SK-N-SH treated with all-trans-retinoic acid at 6 μM for 48 hours (cell line): ENCODE measurements around the gene ARRB1.

ENCODE experiments used
- ATAC-seq: fragments of 200-7000 bp; cut with Tn5 transposase; 3 replicates; pipeline ENCODE4 v1.9.1; 2020; ENCODE audit warnings: mild to moderate bottlenecking, moderate library complexity
- ARNTL ChIP-seq: fragments of 450-650 bp; formaldehyde crosslinking; IDR thresholded peaks from 2 replicates; pipeline ENCODE4 v1.5.0; 2020; ENCODE audit warnings: low read depth, mild to moderate bottlenecking, moderate library complexity, borderline replicate concordance
- BACH2 ChIP-seq: fragments of 250-450 bp; sonication (Bioruptor Pico); IDR thresholded peaks from 2 replicates; pipeline ENCODE4 v1.9.0; 2021; ENCODE audit warnings: mild to moderate bottlenecking, borderline replicate concordance
- CSDC2 ChIP-seq: fragments of 250-450 bp; sonication (Bioruptor Pico); IDR thresholded peaks from 2 replicates; pipeline ENCODE4 v1.5.0; 2020; ENCODE audit warnings: mild to moderate bottlenecking, moderate library complexity
- ESRRG ChIP-seq: fragments of 250-450 bp; sonication (Bioruptor Pico); IDR thresholded peaks from 2 replicates; pipeline ENCODE4 v1.6.1; 2021; ENCODE audit warnings: mild to moderate bottlenecking
- GLIS3 ChIP-seq: fragments of 250-450 bp; sonication (Bioruptor Pico); IDR thresholded peaks from 2 replicates; pipeline ENCODE4 v1.5.0; 2020; ENCODE audit warnings: mild to moderate bottlenecking, moderate library complexity
- ISL1 ChIP-seq: fragments of 250-450 bp; sonication (Bioruptor Pico); IDR thresholded peaks from 2 replicates; pipeline ENCODE4 v2.1.2; 2022; ENCODE audit warnings: mild to moderate bottlenecking, moderate library complexity
- OSR1 ChIP-seq: fragments of 250-450 bp; sonication (Bioruptor Pico); IDR thresholded peaks from 2 replicates; pipeline ENCODE4 v1.8.0; 2022; ENCODE audit warnings: moderate library complexity, mild to moderate bottlenecking, inconsistent platforms
- PPARA ChIP-seq: fragments of 250-450 bp; sonication (Bioruptor Pico); IDR thresholded peaks from 2 replicates; pipeline ENCODE4 v1.5.0; 2020; ENCODE audit warnings: mild to moderate bottlenecking, borderline replicate concordance
- RARB ChIP-seq: fragments of 250-450 bp; sonication (Bioruptor Pico); IDR thresholded peaks from 2 replicates; pipeline ENCODE4 v1.8.0; 2021; ENCODE audit warnings: mild to moderate bottlenecking, moderate library complexity
- SNAI2 ChIP-seq: fragments of 250-450 bp; sonication (Bioruptor Pico); IDR thresholded peaks from 2 replicates; pipeline ENCODE4 v1.5.0; 2020; ENCODE audit warnings: mild to moderate bottlenecking, moderate library complexity
- TOX ChIP-seq: fragments of 250-450 bp; sonication (Bioruptor Pico); IDR thresholded peaks from 2 replicates; pipeline ENCODE4 v1.8.0; 2021; ENCODE audit warnings: mild to moderate bottlenecking, moderate library complexity, borderline replicate concordance
- ZC3H10 ChIP-seq: fragments of 250-450 bp; sonication (Bioruptor Pico); IDR thresholded peaks from 2 replicates; pipeline ENCODE4 v1.5.1; 2021; ENCODE audit warnings: mild to moderate bottlenecking, moderate library complexity
- ZFP3 ChIP-seq: fragments of 250-450 bp; sonication (Bioruptor Pico); IDR thresholded peaks from 2 replicates; pipeline ENCODE4 v1.5.0; 2020; ENCODE audit warnings: mild to moderate bottlenecking, moderate library complexity
- ZFP30 ChIP-seq: fragments of 450-650 bp; formaldehyde crosslinking; IDR thresholded peaks from 2 replicates; pipeline ENCODE4 v1.5.0; 2022; ENCODE audit warnings: mild to moderate bottlenecking, moderate library complexity
- ZNF565 ChIP-seq: fragments of 450-650 bp; formaldehyde crosslinking; conservative IDR thresholded peaks from 2 replicates; pipeline ENCODE4 v1.5.0; 2020; ENCODE audit warnings: low read depth, mild to moderate bottlenecking, moderate library complexity
- ZNF70 ChIP-seq: fragments of 450-650 bp; formaldehyde crosslinking; IDR thresholded peaks from 2 replicates; pipeline ENCODE4 v1.5.0; 2020; ENCODE audit warnings: mild to moderate bottlenecking, moderate library complexity
- ZNF8 ChIP-seq: fragments of 450-650 bp; formaldehyde crosslinking; IDR thresholded peaks from 2 replicates; pipeline ENCODE4 v1.5.0; 2020; ENCODE audit warnings: mild to moderate bottlenecking, moderate library complexity
- TF ChIP-seq, protein P1 (sequence below): fragments of 250-450 bp; sonication (Bioruptor Pico); IDR thresholded peaks from 2 replicates; pipeline ENCODE4 v1.8.0; 2021; ENCODE audit warnings: low read depth, mild to moderate bottlenecking, moderate library complexity, borderline replicate concordance
- TF ChIP-seq, protein P2 (sequence below): fragments of 250-450 bp; sonication (Bioruptor Pico); IDR thresholded peaks from 2 replicates; pipeline ENCODE4 v1.5.1; 2021; ENCODE audit warnings: mild to moderate bottlenecking, moderate library complexity
- TF ChIP-seq, protein P3 (sequence below): fragments of 250-450 bp; sonication (Bioruptor Pico); IDR thresholded peaks from 2 replicates; pipeline ENCODE4 v1.8.0; 2020; ENCODE audit warnings: mild to moderate bottlenecking, moderate library complexity, borderline replicate concordance
- TF ChIP-seq, protein P4 (sequence below): fragments of 250-450 bp; sonication (Bioruptor Pico); IDR thresholded peaks from 2 replicates; pipeline ENCODE4 v1.5.1; 2020; ENCODE audit warnings: low read depth, mild to moderate bottlenecking, moderate library complexity

Gene ARRB1

DNA sequence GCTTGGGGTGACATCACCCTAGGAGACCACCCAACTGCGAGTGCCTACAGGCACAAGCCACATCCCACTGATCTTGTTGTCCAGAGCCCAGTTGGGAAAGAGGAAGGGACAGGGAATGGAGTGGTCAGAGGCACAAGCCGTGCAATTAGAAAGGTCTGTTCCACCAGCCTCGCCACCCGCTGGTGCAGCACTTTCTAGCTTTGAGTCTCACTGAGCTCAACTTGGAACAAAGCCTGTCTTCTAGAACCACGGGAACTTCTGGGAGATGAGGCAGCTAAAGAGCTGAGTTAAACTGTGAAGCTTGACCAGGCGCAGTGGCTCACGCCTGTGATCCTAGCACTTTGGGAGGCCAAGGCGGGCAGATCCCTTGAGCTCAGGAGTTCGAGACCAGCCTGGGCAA, 81.6 kb downstream of the ARRB1 start (continued):
- TF ChIP-seq, protein P1, sequence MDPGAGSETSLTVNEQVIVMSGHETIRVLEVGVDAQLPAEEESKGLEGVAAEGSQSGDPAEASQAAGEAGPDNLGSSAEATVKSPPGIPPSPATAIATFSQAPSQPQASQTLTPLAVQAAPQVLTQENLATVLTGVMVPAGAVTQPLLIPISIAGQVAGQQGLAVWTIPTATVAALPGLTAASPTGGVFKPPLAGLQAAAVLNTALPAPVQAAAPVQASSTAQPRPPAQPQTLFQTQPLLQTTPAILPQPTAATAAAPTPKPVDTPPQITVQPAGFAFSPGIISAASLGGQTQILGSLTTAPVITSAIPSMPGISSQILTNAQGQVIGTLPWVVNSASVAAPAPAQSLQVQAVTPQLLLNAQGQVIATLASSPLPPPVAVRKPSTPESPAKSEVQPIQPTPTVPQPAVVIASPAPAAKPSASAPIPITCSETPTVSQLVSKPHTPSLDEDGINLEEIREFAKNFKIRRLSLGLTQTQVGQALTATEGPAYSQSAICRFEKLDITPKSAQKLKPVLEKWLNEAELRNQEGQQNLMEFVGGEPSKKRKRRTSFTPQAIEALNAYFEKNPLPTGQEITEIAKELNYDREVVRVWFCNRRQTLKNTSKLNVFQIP (CRISPR knock-in tag), result no peak
- no peak for TF ChIP-seq GLIS3

DNA sequence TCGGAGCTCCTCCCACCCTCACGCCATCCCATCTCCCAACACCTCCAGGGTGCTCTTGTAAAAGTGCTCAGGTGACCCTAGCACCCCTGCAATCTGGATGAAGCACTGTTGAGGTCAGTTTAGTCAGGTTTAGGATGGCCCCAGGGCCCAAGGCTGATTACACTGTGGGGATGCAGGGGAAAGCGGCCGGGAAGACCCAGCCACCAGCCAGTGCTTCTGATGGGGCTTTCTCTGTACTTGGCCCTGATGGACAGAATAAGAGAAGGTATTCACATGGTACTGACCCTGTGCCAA, 82.1 kb downstream of the ARRB1 start:
- TF ChIP-seq OSR1 (CRISPR knock-in tag), result no peak
- TF ChIP-seq RARB (CRISPR knock-in tag), result no peak
- TF ChIP-seq ESRRG (CRISPR knock-in tag), result no peak
- no peak for TF ChIP-seq ZC3H10 (CRISPR knock-in tag)
- no peak for TF ChIP-seq BACH2 (CRISPR knock-in tag)
- TF ChIP-seq ZNF565 (CRISPR knock-in tag), result no peak
- no peak for TF ChIP-seq TOX
- TF ChIP-seq, all 23 proteins: peak for 0
- no peak for ATAC-seq

DNA sequence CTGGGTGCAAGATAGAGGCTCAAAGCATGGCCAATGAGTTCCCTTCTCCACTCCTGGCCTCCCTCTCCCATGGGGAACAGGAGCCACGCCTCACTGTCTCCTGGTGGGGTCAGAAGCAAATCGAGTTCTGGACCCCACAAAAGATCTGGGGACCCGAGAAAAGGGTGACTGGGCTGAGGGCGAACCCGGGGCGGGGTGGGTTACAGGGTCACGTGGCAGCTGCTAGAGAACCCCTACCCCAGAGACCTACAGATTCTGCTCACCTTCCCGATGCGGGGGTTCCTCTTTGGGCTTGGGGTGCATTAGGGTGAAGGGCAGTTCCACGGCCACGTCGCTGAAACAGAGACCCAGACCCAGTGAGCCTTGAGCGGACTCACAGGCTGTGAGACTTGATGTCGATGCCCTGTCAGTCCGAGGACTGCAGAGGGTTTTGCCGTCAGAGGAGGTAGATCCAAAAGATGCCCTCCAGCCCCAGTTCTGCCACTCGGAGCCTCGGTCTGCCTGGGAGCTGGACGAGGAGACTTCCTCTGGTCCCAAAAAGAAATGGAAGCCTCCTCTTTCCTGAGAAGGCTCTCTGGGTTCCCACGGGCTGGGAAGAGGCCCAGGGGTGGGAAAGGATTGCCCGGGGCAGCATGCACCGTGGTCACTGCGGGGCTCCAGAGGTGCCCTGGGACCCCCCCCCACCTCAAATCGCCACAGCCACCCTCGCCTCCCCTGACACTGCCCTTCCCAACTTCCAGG, 82.7 kb downstream of the ARRB1 start:
- no peak for ATAC-seq
- TF ChIP-seq ISL1 (CRISPR knock-in tag) (no peak), ZFP3 (no peak), ARNTL (CRISPR knock-in tag) (no peak), ESRRG (CRISPR knock-in tag) (no peak), ZC3H10 (CRISPR knock-in tag) (no peak), ZFP30 (CRISPR knock-in tag) (no peak), ZNF565 (CRISPR knock-in tag) (no peak), ZNF70 (CRISPR knock-in tag) (no peak), GLIS3 (no peak), BACH2 (CRISPR knock-in tag) (no peak), SNAI2 (no peak), TOX (no peak), ZNF8 (CRISPR knock-in tag) (no peak), RARB (CRISPR knock-in tag) (no peak)
- TF ChIP-seq, protein P2, sequence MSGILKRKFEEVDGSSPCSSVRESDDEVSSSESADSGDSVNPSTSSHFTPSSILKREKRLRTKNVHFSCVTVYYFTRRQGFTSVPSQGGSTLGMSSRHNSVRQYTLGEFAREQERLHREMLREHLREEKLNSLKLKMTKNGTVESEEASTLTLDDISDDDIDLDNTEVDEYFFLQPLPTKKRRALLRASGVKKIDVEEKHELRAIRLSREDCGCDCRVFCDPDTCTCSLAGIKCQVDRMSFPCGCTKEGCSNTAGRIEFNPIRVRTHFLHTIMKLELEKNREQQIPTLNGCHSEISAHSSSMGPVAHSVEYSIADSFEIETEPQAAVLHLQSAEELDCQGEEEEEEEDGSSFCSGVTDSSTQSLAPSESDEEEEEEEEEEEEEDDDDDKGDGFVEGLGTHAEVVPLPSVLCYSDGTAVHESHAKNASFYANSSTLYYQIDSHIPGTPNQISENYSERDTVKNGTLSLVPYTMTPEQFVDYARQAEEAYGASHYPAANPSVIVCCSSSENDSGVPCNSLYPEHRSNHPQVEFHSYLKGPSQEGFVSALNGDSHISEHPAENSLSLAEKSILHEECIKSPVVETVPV, result no peak
- TF ChIP-seq, protein P1 (CRISPR knock-in tag), result no peak
- TF ChIP-seq, protein P3, sequence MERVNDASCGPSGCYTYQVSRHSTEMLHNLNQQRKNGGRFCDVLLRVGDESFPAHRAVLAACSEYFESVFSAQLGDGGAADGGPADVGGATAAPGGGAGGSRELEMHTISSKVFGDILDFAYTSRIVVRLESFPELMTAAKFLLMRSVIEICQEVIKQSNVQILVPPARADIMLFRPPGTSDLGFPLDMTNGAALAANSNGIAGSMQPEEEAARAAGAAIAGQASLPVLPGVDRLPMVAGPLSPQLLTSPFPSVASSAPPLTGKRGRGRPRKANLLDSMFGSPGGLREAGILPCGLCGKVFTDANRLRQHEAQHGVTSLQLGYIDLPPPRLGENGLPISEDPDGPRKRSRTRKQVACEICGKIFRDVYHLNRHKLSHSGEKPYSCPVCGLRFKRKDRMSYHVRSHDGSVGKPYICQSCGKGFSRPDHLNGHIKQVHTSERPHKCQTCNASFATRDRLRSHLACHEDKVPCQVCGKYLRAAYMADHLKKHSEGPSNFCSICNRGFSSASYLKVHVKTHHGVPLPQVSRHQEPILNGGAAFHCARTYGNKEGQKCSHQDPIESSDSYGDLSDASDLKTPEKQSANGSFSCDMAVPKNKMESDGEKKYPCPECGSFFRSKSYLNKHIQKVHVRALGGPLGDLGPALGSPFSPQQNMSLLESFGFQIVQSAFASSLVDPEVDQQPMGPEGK (CRISPR knock-in tag), result no peak

DNA sequence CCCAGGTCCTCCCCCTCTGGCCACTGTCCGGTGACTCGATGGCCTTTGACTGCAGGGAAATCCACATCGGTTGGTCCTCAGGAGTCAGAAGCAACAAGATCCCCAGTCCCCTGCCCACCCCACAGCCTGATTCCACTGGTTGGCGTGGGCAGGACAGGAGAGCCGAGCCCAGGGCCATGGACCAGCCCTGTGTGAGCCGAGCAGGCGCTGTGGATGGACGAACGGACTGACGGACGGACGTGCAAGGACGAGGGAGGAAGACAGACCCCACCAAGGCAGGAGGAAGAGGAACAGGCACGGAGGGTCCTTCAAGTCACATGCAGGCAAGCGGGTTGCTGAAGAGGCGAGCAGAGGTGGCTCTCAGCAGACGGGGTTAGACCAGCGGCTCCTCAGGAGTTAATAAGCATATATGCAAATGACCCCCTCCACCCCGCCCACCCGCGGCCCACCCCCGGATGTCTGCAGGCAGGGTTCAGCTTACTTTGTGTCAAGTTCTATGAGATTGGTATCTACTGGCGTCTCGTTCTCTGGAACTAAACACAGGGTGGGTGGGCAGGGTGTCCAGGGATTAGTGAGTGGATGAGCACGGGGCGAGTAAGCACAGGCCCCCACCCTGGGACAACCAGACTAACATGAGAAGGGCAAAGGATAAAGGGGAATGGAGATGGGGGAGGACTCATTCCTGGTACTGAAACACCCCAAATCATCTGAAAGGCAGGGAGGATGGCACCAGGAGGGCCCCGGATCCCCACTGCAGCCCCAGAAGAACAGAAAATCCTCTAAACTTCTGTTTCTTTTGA, 84.1 kb downstream of the ARRB1 start:
- no peak for TF ChIP-seq CSDC2 (CRISPR knock-in tag)
- TF ChIP-seq ZNF565 (CRISPR knock-in tag), result no peak
- TF ChIP-seq, protein P2, result no peak
- no peak for TF ChIP-seq PPARA (CRISPR knock-in tag)
- TF ChIP-seq, protein P3 (CRISPR knock-in tag), result no peak
- no peak for TF ChIP-seq GLIS3
- TF ChIP-seq, protein P4, sequence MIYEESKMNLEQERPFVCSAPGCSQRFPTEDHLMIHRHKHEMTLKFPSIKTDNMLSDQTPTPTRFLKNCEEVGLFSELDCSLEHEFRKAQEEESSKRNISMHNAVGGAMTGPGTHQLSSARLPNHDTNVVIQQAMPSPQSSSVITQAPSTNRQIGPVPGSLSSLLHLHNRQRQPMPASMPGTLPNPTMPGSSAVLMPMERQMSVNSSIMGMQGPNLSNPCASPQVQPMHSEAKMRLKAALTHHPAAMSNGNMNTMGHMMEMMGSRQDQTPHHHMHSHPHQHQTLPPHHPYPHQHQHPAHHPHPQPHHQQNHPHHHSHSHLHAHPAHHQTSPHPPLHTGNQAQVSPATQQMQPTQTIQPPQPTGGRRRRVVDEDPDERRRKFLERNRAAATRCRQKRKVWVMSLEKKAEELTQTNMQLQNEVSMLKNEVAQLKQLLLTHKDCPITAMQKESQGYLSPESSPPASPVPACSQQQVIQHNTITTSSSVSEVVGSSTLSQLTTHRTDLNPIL, result no peak
- TF ChIP-seq ZNF70 (CRISPR knock-in tag), result no peak
- TF ChIP-seq ESRRG (CRISPR knock-in tag), result no peak
- ATAC-seq, result no peak
